ENCODE results near the gene LRRC53. TPM values are rescaled to one million over a fixed set of nuclear protein-coding genes. Genes with fewer than 3 reads are reported as not detected.

Gene LRRC53
- total and polyA plus RNA-seq, 9 of the 15 experiments (the other 6 are each of a cell fraction or from before 2014, with no cell fraction given), result not detected

DNA sequence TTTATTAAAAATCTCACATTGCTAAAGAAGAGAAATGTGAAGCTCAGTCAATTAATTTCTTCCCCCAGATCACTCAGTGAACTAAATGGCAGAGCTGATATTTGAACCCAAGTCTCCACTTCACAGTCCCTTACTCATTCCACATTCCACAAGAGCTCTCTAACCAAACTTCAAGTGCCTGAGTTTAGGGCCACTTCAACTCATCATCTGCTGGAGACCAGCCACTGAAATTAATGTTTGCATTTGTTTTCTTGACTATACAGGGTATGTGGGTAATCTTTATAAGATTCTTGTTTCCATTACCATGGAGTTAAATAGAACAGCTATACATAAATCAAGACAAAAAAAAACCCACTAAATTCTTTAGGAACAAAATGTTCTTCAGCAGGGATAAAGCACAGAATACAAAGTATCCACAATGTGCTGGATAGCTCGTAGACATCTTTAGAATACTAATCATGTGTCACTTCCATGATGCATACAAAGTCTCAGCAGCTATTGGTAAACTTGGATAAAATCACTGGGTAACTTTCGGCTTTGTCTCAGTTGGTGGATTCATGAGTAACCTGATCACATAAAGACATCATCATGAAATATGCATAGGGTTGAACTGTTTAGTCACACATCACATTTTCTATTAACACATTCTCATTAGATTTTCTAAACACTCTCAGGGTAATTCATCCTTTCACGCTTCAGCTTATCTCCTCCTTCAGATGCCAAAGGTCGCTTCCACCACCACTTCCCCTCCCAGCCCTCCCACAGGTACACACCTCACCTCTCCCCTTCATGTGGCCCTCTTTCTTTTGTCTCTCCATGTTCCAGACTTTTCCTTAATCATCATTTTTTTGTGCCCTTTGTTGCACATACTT is 89.8 kb downstream of the LRRC53 start (continued):
- TF ChIP-seq, protein P1, sequence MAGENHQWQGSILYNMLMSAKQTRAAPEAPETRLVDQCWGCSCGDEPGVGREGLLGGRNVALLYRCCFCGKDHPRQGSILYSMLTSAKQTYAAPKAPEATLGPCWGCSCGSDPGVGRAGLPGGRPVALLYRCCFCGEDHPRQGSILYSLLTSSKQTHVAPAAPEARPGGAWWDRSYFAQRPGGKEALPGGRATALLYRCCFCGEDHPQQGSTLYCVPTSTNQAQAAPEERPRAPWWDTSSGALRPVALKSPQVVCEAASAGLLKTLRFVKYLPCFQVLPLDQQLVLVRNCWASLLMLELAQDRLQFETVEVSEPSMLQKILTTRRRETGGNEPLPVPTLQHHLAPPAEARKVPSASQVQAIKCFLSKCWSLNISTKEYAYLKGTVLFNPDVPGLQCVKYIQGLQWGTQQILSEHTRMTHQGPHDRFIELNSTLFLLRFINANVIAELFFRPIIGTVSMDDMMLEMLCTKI (IDR thresholded peaks at IDR 0.05; ENCODE audit: partially characterized antibody), result no peak
- TF ChIP-seq, protein P2, sequence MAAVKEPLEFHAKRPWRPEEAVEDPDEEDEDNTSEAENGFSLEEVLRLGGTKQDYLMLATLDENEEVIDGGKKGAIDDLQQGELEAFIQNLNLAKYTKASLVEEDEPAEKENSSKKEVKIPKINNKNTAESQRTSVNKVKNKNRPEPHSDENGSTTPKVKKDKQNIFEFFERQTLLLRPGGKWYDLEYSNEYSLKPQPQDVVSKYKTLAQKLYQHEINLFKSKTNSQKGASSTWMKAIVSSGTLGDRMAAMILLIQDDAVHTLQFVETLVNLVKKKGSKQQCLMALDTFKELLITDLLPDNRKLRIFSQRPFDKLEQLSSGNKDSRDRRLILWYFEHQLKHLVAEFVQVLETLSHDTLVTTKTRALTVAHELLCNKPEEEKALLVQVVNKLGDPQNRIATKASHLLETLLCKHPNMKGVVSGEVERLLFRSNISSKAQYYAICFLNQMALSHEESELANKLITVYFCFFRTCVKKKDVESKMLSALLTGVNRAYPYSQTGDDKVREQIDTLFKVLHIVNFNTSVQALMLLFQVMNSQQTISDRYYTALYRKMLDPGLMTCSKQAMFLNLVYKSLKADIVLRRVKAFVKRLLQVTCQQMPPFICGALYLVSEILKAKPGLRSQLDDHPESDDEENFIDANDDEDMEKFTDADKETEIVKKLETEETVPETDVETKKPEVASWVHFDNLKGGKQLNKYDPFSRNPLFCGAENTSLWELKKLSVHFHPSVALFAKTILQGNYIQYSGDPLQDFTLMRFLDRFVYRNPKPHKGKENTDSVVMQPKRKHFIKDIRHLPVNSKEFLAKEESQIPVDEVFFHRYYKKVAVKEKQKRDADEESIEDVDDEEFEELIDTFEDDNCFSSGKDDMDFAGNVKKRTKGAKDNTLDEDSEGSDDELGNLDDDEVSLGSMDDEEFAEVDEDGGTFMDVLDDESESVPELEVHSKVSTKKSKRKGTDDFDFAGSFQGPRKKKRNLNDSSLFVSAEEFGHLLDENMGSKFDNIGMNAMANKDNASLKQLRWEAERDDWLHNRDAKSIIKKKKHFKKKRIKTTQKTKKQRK (IDR thresholded peaks at IDR 0.05; ENCODE audit: borderline replicate concordance, low read depth, low read length), result no peak
- no peak for TF ChIP-seq RBBP5 (IDR thresholded peaks at IDR 0.05; ENCODE audit: borderline replicate concordance, insufficient read depth, low read length, poor library complexity, severe bottlenecking)
- TF ChIP-seq, protein P3, sequence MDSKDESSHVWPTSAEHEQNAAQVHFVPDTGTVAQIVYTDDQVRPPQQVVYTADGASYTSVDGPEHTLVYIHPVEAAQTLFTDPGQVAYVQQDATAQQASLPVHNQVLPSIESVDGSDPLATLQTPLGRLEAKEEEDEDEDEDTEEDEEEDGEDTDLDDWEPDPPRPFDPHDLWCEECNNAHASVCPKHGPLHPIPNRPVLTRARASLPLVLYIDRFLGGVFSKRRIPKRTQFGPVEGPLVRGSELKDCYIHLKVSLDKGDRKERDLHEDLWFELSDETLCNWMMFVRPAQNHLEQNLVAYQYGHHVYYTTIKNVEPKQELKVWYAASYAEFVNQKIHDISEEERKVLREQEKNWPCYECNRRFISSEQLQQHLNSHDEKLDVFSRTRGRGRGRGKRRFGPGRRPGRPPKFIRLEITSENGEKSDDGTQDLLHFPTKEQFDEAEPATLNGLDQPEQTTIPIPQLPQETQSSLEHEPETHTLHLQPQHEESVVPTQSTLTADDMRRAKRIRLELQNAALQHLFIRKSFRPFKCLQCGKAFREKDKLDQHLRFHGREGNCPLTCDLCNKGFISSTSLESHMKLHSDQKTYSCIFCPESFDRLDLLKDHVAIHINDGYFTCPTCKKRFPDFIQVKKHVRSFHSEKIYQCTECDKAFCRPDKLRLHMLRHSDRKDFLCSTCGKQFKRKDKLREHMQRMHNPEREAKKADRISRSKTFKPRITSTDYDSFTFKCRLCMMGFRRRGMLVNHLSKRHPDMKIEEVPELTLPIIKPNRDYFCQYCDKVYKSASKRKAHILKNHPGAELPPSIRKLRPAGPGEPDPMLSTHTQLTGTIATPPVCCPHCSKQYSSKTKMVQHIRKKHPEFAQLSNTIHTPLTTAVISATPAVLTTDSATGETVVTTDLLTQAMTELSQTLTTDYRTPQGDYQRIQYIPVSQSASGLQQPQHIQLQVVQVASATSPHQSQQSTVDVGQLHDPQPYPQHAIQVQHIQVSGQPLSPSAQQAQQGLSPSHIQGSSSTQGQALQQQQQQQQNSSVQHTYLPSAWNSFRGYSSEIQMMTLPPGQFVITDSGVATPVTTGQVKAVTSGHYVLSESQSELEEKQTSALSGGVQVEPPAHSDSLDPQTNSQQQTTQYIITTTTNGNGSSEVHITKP (IDR thresholded peaks at IDR 0.05; ENCODE audit: partially characterized antibody), result no peak
- no peak for TF ChIP-seq BCOR (IDR thresholded peaks at IDR 0.05)
- TF ChIP-seq MEIS2 (IDR thresholded peaks at IDR 0.05; ENCODE audit: partially characterized antibody), result no peak
- TF ChIP-seq NCOA4 (IDR thresholded peaks at IDR 0.05; ENCODE audit: partially characterized antibody), result no peak
- TF ChIP-seq XRCC4 (IDR thresholded peaks at IDR 0.05; ENCODE audit: extremely low read depth, insufficient read depth, insufficient read length), result no peak
- no peak for TF ChIP-seq CREM (IDR thresholded peaks at IDR 0.05; ENCODE audit: low read depth)
- TF ChIP-seq PHB2 (IDR thresholded peaks at IDR 0.05; ENCODE audit: low read depth), result no peak
- TF ChIP-seq SETDB1 (IDR thresholded peaks at IDR 0.05; ENCODE audit: low read length), result no peak
- no peak for TF ChIP-seq ZC3H8 (IDR thresholded peaks at IDR 0.05)
